ENCODE data around the gene RGS3.

RGS3 gene

DNA sequence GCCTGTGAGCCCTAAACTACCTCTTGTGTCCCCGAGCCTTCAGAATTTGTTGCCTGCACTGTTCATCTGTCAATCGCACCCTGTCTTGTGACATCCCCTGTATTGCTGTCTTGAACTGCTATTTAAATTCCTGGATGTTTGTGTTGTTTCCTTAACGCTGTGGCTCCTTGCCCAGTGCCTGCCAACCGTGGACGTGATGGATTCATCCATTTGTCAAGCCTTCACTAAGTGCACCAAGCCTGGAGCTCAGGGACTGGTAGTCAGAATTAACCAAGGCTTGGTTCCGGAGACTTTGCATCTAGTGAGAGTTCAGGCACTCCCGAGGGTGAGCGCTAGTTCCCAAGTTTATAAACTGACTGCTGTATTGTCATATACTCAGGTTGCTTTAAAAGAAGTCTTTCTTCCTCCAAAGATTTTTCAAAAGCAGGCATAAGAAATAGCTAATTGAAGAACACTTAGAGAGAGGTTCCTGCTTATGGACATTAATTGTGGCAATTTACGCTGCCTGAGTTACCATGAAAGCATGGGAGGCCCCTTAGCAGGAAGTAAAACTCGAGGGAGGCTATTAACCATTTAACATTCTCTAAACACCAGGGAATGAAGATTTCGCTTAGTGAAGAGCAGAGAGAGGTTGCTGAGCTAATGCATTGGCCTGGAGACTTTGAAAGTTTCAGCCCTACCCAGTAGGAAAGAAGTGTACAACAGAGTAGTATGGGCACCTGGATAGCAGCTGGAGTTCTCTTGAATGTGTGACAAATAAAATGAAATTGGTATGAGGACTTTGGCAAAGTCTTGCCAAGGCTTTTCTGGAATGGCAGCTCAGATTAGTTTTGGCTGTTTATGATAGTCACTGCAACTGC is 29.0 kb downstream of the RGS3 start:
- no peak for DNase-seq

DNA sequence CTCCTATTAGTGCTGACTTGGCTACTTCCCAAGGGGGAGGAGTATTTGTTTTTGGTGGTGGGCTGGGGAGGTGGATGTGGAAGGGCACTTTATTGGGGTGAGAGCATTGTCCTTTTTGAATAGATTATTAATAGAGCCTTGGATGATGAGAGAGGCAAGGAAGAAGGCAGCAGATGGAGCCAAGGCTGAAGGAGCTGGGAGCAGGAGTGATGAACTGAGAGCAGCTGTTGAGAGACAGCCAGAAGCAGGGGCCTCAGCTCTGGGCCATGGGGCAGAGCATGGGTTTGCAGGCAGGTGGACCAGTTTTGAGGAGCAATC is 29.6 kb downstream of the RGS3 start:
- no peak for DNase-seq

DNA sequence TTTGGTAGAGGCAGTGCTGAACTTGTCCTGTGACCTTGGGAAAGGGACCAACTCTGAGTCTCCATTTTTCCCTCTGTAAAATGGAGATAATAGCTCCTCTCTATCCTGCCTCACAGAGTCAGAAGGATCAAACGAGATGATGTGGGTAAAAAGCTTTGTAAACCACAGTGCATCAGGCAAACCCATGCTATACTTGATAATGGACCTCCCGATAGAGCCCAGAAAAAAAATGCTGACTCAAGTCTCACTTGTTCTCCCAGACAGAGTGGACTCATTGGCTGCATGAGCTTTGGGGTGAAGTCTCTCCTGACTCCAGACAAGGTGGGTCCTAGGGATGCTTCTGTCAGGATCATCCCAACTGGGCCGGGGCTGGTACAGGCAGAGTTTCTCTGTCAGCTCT is 32.0 kb downstream of the RGS3 start:
- no peak for DNase-seq

DNA sequence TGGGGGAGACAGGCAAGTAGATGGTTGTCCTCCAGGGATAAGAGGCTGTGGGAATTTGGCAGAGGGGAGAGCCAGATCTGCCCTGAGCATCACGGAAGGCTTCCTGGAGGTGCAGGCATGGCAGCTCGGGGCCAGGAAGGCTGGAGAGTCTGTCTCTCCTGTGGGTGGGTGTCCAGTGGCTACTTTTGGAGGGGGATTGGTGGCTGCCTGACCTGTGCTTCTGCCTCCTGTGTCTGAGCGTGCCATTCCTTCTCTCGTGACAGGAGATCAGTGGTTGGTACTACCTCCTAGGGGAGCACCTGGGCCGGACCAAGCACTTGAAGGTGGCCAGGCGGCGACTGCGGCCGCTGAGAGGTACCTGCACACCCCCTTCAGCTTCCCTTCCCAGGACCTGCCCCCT is 33.5 kb downstream of the RGS3 start:
- no peak for DNase-seq

DNA sequence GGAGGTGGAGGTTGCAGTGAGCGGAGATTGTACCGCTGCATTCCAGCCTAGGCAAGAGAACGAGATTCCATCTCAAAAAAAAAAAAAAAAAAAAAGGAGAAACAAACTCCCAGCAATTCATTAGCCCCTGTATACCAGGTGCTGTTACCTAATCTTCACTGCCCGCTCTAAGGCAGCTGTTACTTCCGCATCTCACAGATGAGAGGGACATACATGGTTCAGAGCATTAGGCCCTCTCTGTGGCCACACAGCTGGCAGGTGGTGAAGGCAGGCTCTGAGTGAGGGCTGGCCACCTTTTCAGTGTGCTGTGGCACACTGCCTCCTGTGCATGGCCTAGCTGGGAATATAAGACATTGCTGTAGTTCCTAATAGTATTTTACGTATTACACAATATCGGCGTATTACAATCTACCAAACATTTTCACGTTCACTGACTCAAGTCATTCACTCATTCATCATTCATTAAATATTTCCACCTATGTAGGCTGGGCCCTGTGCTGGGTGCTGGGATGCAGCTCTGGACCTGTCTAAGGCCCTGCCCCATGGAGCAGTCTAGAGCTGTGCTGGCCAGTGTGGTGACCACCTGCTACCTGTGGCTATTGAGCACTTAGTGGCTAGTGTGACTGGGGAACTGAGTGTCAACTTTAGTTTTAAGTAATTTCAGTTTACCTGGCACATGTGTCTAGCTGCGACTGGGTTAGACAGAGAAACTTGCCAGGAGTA is 35.8 kb downstream of the RGS3 start:
- no peak for DNase-seq

DNA sequence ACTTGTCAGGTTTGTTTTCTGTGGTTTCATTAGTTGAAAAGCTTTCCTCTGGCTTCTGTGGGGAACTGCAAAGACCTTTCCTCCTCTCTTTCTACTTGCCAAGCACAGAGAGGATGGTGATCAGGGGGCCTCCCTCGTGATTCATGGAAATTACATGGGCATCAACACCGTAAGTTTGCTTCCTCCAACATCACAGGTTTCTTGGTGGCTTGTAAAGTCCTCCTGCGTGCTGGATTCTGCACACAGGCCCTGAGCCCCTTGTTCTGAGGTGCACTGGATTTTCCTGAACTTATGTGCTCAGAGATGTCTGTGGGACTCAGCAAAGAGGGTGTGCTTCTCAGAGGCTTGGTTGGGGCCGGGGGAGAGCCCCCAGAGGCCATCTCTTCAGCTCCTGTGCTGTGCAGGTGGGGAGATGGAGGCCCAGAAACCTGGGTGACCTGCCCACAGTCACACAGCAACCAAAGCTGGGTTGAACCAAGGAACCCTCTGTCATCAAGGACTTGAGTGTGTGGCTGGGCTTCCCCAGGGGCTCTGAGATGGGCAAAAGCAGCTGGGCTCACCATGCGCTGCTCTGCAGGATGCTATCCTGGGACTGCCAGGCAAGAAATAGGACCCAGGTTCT is 36.5 kb downstream of the RGS3 start:
- DNase-seq, result no peak

DNA sequence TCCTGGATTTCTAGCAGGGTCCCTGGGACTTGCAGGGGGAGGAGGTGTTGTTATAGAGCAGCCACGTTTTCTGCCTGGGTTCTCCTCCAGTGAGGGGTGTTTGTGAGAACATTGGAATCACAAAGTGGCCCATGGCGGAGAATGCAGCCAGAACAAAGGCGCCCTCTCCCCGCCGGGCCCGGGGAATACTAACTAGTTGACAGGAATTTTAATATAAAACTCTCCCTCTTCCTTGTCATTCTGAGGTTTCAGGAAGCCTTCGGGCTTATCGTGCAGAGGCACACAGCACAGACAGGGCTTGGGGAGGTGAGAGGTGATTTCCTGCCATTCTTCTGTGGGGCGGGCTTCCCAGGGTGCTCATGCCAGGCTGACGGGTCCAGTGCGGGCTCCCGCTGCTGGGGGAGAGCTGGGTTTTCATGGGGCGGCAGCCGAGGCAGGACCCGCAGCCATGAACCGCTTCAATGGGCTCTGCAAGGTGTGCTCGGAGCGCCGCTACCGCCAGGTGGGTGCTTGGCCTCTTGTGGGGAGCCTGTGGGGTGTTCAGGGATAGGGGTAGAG is 37.7 kb downstream of the RGS3 start:
- DNase-seq, result no peak

DNA sequence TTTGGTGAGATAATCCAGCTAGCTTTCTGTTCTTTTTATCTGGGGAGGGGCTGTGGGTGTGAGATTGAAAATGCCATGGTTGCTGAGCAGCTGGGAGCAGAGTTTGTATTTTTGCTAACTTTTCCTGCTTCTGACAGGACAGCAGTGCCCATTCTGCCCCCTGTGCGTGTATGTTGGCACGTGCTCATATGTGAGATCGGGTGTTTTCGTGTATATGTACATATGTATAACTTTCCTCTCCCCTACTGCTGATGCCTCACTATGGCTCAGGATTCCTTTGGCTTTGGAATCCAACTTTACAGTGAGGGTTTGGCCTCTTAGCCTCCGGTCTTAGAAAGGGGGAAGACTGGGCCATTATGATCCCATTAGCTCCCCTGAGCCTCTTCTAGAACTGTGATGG is 38.3 kb downstream of the RGS3 start:
- DNase-seq, result no peak

DNA sequence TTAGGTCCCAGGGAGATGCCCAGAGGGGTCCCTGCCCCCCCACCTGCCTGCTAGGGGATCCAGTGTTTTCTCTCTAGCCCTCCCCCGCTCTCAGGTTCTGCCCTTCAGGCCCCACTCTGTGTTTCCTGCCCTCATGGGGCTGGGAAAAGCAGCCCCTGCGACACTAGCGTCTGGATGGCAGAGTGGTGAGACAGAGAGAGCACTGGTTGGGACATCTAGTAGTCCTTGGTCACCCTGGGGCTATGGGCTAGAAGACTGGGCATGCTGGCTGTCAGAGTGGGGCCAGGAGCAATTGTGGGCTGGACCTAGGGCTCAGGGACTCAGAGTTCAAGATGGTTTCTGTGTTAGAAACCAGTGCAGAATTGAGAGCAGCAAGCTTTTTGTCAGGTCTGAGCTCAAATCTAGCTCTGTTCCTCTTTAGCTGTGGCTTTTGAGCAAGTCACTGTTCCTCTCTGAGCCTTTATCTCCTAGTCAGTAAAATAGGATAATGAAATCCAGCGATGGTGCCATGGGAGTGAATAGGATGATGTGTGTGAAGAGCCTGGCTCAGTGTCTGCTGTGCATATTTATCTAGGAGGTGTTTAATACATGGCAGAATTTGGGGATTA is 39.0 kb downstream of the RGS3 start:
- DNase-seq, result no peak

DNA sequence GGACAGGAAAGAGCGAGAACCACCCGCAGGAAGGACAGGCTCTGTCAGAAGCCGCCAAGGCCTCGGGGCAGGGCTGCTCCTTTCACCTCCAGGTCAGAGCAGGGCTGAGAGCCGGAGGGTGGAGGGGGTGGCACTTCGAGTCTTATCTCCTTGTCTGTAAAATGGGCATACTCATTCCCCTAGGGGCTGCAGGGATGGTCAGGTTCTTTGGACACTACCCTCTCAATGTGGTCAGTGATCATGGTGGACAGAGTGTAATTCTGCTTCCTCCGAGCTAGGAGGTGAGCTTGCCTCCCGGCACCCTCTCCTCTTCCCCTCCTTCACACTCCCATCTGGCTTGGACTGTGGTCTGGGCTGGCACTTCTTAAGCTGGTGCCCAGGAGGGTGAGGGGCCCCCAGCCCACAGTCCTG is 39.6 kb downstream of the RGS3 start:
- DNase-seq, result no peak

DNA sequence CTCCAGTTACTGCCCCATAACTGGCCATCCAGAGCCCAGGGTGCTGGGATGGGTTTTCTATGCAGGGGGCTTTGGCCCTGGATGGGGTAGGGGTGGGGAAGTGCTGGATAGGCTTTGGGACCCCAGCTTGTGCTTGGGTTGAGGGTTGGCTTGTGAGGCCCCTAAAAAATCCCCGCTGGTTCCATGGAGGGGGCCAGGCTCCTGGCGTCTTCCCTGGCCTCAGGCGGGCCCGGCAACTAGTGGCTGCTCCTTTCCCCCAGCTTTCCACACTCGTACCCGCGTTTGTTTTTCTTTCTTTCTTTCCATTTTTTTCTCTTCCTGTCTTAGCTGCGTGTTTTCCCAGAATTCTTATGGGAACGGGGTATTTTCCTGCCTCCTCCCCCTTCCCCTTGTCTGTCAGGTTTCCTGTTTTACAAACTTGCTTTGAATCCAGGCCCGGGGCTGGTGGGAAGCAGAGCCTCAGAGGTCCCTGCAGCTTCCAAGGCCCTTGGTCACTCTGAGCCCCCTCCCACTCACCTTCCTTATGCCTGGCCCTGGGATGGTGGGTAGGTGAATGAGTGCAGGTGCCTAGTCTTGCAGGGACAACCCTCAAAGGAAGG is 40.2 kb downstream of the RGS3 start:
- no peak for DNase-seq

DNA sequence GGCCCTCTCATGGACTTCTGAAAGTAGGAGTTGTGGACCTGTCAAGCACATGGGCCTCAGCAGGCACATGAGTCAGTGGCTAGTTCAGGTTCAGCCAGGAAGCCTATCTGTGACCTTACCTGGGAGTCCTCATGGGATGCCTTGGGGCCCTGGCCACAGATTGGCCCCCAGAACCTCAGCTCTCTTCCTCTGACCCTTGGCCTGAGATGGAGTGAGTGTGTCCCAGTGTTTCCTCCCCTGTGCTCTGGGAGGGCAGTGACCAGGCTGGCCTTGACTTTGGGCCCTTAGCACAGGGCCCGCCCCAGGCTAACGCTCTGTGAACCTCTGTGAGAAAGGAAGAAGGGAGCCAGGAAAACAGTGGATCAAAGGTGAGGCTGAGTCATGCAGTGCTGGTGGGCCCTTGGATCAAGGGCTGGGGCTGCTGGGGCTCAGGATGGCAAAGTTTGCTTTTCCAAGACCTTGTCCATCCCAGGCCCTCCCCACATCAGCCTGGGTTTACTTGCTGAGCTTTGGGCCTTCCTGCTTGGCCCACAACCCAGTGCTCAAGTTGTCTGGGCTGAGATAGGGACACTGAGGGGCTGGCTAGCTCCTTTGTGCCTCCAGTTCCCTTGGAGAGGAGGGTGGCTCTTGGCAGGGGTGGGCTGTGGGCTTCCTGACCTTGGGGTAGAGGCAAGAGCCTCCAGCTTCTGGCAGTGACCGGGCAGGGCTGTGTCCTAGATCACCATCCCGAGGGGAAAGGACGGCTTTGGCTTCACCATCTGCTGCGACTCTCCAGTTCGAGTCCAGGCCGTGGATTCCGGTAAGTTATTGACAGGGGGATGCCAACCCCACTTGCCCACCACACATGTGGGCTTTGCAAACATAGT is 41.4 kb downstream of the RGS3 start:
- DNase-seq, result no peak

DNA sequence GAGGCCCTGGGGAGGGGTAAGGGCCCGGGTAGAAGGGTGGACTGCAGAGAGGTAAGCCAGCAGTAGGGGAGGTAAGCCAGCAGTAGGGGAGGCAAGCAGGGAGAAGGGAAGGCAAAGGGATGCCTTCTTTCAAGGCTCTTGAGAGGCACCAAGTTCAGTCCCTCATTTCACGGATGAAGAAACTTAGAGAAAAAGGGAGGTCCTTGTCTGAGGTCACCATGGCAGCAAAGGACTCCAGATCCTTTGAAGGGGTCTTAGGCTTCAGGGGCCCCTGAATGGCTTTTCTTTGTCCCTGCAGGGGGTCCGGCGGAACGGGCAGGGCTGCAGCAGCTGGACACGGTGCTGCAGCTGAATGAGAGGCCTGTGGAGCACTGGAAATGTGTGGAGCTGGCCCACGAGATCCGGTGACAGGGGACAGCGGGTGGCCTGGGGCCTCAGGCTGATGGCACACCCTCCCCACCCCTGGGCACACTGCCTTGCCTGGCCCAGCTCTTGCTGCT is 42.6 kb downstream of the RGS3 start:
- DNase-seq, result no peak

DNA sequence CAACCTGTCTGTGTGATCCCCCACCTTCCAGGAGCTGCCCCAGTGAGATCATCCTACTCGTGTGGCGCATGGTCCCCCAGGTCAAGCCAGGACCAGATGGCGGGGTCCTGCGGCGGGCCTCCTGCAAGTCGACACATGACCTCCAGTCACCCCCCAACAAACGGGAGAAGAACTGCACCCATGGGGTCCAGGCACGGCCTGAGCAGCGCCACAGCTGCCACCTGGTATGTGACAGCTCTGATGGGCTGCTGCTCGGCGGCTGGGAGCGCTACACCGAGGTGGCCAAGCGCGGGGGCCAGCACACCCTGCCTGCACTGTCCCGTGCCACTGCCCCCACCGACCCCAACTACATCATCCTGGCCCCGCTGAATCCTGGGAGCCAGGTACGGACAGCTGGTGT is 43.7 kb downstream of the RGS3 start:
- no peak for DNase-seq

DNA sequence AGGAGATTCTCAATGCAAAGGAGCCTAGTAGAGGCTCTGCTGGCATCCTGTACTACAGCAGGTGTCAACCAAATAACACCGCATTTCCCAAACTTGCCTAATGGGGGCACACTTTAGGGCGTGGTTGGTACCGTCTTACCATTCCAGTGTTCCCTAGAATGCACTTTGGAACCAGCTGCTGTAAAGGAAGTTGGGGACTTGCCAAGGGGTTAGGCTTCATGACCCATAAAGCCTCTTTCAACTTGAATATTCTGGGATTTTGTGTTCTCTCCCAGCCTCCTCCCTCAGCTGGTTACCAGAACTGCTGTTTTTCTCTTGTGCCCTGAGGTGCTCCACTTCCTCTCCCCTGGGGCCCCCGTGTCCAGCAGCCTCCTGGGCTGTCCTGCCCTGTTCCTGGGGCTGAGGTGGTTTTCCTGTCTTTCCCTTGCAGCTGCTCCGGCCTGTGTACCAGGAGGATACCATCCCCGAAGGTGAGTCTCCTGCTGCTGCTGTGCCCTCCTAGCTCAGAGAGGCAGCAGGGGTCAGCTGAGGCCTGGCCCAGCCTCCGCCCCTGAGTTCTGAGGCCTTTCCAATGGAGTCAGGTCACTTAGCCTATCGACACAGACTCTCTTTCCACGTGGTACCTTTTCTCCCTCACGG is 44.7 kb downstream of the RGS3 start:
- DNase-seq, result no peak

DNA sequence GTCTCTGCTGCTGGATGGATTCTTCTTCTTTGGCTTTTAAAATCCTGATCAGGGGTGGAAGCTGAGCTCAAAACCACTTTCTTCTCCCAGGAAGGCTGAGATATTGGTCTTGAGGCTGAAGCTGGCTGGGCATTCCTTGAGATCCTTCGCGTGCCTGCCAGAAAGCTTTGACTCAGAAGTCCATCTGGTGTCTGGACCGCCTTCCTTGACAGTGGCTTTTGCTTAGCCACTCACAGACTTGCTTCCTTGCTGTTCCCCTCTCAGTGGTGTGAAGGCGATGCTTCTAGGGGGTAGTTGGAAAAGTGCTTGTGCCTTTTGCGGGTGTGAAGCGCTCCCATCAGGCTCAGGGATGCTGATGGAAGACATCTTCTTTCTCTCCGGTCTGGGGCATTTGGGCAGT is 45.9 kb downstream of the RGS3 start:
- no peak for DNase-seq

DNA sequence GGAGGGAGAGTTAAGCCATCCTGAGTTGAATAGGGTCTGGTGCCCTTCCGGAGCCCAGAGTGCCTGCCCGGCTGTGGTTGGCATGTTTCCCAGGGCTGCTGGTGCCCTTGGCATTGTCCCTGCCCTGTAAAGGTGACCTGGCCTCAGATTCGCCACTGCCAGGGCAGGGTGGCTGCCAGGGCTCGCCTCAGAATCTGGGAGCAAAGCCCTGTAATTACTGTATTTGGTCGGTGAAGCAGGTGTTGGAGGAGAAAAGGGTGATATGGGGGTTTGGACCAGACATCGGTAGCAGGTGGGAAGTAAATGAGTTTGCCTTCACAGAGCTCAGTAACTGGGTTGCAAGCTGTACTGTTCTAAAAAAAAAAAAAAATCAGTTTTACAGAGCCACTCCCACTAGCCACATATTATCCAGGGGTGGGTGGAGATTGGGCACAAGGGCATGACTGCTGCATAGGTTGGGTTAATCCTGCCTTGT is 47.6 kb downstream of the RGS3 start:
- no peak for DNase-seq

DNA sequence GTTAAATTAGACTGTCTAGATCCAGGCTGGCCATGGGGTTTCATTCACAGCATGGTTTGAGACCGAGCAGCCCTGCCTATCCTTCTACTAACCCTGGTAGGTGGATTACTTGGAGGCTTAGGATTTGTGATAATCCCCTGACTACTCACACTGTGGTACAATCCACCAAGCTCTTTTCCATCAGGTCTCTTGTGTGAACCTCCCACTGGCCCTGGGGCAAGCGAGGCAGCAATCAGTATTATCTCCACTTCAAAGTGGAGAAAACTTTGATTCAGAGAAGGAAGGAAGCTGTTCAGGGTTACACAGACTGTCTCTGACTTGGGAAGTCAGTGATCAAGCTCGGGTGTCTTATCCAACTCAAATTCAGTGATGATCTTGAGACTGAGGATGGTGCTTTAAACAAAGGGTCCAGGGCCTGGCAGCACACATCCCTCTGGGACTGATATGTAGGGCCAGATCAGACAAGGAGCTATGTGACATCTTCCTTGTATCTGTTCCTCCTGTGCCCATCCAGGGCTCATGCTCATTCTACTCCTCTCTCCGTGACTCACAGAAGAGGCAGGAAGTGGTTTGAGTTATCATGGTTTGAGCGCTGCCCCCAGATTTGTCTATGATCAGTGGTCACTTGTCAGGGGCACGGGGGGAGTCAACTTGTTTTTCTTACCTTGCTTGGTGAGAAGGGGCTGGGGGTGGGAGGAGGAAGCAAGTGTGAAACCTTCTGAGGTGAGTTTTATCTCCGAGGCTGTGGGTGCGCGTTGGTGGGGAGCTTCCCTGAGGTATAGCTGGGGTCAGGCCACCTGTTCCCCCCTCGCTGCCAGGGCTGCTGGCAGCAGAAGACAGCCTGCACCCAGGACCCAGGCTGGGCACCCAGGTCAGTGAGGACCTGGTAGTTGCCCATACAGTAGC is 48.6 kb downstream of the RGS3 start:
- DNase-seq, result no peak

DNA sequence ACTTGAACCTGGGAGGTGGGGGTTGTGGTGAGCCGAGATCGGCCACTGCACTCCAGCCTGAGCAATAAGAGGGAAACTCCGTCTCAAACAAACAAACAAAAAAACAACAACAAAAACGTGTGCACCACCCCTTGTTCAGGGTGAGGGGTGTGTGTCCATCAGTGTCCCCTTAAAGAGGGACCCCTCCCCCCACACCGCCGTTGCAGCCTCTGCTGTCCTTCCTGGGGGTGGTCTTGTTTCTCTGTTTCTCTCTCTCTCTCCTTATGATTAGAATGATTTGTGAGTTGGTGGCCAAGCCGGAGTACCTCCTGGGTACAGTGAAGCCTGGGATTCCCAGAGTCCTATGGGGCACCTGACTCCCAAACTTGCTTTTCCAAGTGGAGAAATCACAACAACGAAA is 49.6 kb downstream of the RGS3 start:
- DNase-seq, result no peak

DNA sequence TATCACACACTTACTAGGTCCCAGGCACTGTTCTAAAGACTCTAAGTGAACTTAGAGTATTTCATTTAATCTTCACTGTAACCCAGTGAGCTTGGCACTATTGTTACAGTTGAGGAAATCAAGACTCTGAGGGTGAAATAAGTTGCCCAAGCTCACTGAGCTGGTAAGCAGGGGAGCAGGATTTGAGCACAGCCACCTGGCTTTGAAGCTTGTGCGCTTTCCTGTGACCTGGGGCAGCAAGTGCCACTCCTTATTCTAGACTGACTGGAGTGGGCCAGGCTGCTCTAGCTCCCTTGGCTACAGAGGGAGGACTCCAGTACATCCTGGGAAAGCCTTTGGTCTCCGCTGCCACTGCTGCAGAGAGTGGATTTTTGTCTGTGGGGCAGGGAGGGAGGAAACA is 50.0 kb downstream of the RGS3 start:
- DNase-seq, result no peak

Measured in DMS153 (cell line).